Measurements from ENCODE around the gene C1orf216.

DNA sequence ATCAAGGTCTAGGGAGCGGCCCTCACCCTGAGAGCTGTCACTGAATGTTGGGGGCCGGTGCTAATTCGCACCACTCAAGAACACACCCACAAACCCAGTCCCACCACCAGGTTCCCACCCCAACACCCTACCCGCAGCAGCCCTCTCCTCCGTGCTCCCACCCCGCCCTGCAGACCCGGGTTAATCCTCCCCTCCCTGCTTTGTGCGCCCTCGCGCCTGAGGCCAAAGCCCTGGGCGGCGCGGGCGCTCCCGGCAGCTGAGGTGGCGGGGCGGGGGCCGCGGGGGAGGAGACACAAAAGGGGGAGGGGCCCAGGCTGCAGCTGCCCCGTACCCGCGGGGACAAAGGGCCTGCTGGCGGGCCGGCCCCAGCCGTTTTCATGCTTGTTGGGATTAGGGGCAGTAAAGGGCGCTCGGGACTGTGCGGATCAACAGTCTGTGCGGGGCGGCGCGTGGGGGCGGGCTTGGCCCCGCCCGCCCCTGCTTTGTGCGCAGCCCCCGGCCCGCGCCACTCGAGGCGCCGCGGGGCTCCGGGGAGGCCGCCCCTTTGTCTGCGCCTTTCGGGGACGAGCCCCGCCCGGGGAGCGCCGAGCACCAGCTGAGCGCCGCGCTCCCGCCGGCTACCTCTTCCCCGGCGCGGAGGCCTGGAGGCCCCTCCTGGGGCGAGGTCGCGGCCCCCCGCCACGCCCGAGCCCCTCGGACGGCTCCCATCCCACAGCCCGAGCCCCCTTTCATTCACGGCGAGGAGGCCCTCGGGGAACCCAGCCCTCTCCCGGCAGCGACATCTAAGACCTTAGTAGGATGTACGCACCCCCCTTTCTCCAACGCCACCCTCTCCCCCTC is 10.9 kb downstream of the C1orf216 start:
- TF ChIP-seq JUND (IDR thresholded peaks at IDR 0.05; ENCODE audit: low read length) (no peak), TBP (IDR thresholded peaks at IDR 0.05; ENCODE audit: low read depth, low read length) (no peak), CHD1 (IDR thresholded peaks at IDR 0.05; ENCODE audit: low read depth, low read length) (no peak), JUN (IDR thresholded peaks at IDR 0.05; ENCODE audit: low read depth, low read length) (no peak)
- TF ChIP-seq, protein P1, sequence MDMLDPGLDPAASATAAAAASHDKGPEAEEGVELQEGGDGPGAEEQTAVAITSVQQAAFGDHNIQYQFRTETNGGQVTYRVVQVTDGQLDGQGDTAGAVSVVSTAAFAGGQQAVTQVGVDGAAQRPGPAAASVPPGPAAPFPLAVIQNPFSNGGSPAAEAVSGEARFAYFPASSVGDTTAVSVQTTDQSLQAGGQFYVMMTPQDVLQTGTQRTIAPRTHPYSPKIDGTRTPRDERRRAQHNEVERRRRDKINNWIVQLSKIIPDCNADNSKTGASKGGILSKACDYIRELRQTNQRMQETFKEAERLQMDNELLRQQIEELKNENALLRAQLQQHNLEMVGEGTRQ (IDR thresholded peaks at IDR 0.05; ENCODE audit: low read length): no peak
